Lower leg skin (tissue), 3 donors: ENCODE measurements around the gene CCNDBP1.
"Not testable (repeated sequence)": the region's sequence is repeated elsewhere in the genome, so short reads cannot be mapped to it uniquely, and the experiment has no call there.

ENCODE experiments used
- CTCF ChIP-seq, 3 donors: fragments of 450-650 bp; IDR thresholded peaks; one replicate each; pipeline ENCODE4 v1.5.1; 2016; ENCODE audit warnings: antibody characterized with exemption in 3 of 3, mild to moderate bottlenecking in 3 of 3, moderate library complexity in 2 of 3
- POLR2A ChIP-seq, 2 donors: fragments of 450-650 bp; IDR thresholded peaks; one replicate each; pipeline ENCODE4 v1.6.1; 2016 to 2017; ENCODE audit warnings: antibody characterized with exemption in 2 of 2, mild to moderate bottlenecking in 1 of 2, moderate library complexity in 1 of 2

- TF ChIP-seq CTCF, POLR2A (IDR thresholded peaks at IDR 0.05): not testable (repeated sequence)
Observed at GRCh38 chr15:43175656-43176309, 9.4 kb upstream of the CCNDBP1 start.
